Activated CD8-positive, alpha-beta T cell treated with anti-CD3 and anti-CD28 coated beads for 36 hours (primary cell): Measurements from ENCODE around the gene TLR4. TPM values are rescaled to one million over a fixed set of nuclear protein-coding genes. Genes with fewer than 3 reads are reported as not detected.

Source experiments
- ATAC-seq: fragments of 200-7000 bp; cut with Tn5 transposase; one replicate; pipeline ENCODE4 v1.10.0; 2021; ENCODE audit warnings: mild to moderate bottlenecking, moderate library complexity
- CTCF ChIA-PET: fragments of 350-600 bp; sonication (Branson Sonifier 250); formaldehyde crosslinking; loops from one replicate; lab custom pipeline; 2021; ENCODE audit warnings: antibody characterized with exemption; lab: Charles Lee
- POLR2A ChIA-PET: fragments of 350-600 bp; sonication (Branson Sonifier 250); formaldehyde crosslinking; loops from one replicate; lab custom pipeline; 2021; ENCODE audit warnings: antibody characterized with exemption; lab: Charles Lee
- DNase-seq: peaks from one replicate; pipeline ENCODE4 v3.0.0-alpha.2; 2020
- H3K27ac Mint-ChIP-seq: one replicate; pipeline ENCODE4 v1.8.0; 2021; ENCODE audit warnings: mild to moderate bottlenecking, mixed read lengths
- H3K27me3 Mint-ChIP-seq: one replicate; pipeline ENCODE4 v1.8.0; 2021; ENCODE audit warnings: mixed read lengths
- H3K36me3 Mint-ChIP-seq: one replicate; pipeline ENCODE4 v1.8.0; 2021; ENCODE audit warnings: low read depth, mixed read lengths
- H3K4me1 Mint-ChIP-seq: one replicate; pipeline ENCODE4 v1.8.0; 2021; ENCODE audit warnings: low read depth, mixed read lengths
- H3K4me3 Mint-ChIP-seq: one replicate; pipeline ENCODE4 v1.8.0; 2021; ENCODE audit warnings: mild to moderate bottlenecking, moderate library complexity, mixed read lengths
- H3K9me3 Mint-ChIP-seq: one replicate; pipeline ENCODE4 v1.8.0; 2021; ENCODE audit warnings: mixed read lengths
- CTCF ChIP-seq: fragments of 200-600 bp; IDR thresholded peaks from one replicate; pipeline ENCODE4 v1.8.0; 2022; ENCODE audit warnings: antibody characterized with exemption, mild to moderate bottlenecking
- intact Hi-C: fragments of 100-400 bp; cut with micrococcal nuclease; formaldehyde crosslinking; loops from one replicate; pipeline ENCODE4 v1.10.0; 2022
- total RNA-seq, 2 experiments: library from RNA; stranded (reverse); gene quantifications; one replicate each; pipeline ENCODE4 v1.2.3, GENCODE V29; 2021

Gene TLR4
- total RNA-seq, 2 experiments from 2014 or later, result not detected

DNA sequence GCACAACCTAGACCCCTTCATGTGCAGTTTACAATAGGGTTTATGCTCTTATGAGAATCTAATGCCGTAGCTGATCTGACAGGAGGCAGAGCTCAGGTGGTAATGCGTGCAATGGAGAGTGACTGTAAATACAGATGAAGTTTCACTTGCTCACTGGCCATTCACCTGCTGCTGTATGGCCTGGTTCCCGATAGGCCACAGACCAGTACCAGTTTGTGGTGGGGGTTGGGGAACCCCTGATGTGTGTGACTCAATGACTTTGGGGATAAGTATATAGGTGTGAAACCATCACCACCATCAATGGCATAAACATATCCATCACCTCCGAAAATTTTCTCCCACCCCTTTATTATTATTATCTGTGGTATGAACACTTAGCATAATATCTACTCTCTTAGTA is 42.1 kb downstream of the TLR4 start:
- peaks cover 26% of the 10 kb centered on the region for H3K27me3 Mint-ChIP-seq
- no peak overlapping the region for H3K4me3 Mint-ChIP-seq

GRCh38 chr9:117747386-117747970 is 43.3 kb downstream of the TLR4 start:
- peaks cover 25% of the 10 kb centered on the region for H3K27me3 Mint-ChIP-seq
- H3K27ac Mint-ChIP-seq, result no peak overlapping the region
- H3K9me3 Mint-ChIP-seq, result no peaks in the 10 kb centered on the region
- no peak for TF ChIP-seq CTCF
- ATAC-seq (no peak), DNase-seq (no peak)
- ChIA-PET POLR2A (no interaction called here), CTCF (no interaction called here)
- no peak overlapping the region for H3K4me3 Mint-ChIP-seq
- H3K4me1 Mint-ChIP-seq, result peaks cover 5% of the 10 kb centered on the region
- no peaks in the 10 kb centered on the region for H3K36me3 Mint-ChIP-seq
- intact Hi-C loops, result no loop called here

More for the DNA sequence above, 42.1 kb downstream of the TLR4 start:
- ATAC-seq (no peak), DNase-seq (no peak)
- ChIA-PET POLR2A (no interaction called here), CTCF (no interaction called here)
- intact Hi-C loops, result no loop called here
- no peak for TF ChIP-seq CTCF
- H3K4me1 Mint-ChIP-seq, result peaks cover 5% of the 10 kb centered on the region
- no peak overlapping the region for H3K27ac Mint-ChIP-seq
- H3K36me3 Mint-ChIP-seq, result no peaks in the 10 kb centered on the region
- H3K9me3 Mint-ChIP-seq, result no peaks in the 10 kb centered on the region

- H3K36me3 Mint-ChIP-seq, result no peaks in the 10 kb centered on the region
- DNase-seq (no peak), ATAC-seq (no peak)
- no peak for TF ChIP-seq CTCF
- intact Hi-C loops, result no loop called here
- no peak overlapping the region for H3K4me3 Mint-ChIP-seq
- H3K27me3 Mint-ChIP-seq, result peaks cover 19% of the 10 kb centered on the region
- H3K9me3 Mint-ChIP-seq, result no peaks in the 10 kb centered on the region
- CTCF ChIA-PET, result no interaction called here
- no peaks in the 10 kb centered on the region for H3K4me1 Mint-ChIP-seq
- no peak overlapping the region for H3K27ac Mint-ChIP-seq
- POLR2A ChIA-PET, result no interaction called here
Observed at GRCh38 chr9:117750401-117750800, 46.2 kb downstream of the TLR4 start.

DNA sequence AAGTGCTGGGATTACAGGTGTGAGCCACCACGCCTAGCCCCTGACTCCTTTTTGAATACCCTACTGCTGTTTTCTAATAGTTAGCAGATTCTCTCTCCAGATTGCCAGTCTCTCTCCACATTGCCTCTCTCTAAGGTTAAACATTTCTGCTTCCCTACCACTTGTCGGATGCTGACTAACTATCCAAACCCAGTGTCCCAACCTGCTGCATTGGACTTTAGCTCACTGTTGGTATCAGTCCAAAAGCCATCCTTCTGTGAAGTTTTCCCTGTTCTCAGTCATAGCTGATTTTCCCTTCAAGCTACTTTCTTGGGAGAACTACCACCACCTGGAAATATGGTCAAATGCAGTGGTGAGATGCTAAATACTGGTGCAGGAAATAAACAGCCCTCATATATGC is 48.7 kb downstream of the TLR4 start:
- H3K27me3 Mint-ChIP-seq, result peaks cover 9% of the 10 kb centered on the region
- no peak for TF ChIP-seq CTCF
- POLR2A ChIA-PET, result no interaction called here
- H3K27ac Mint-ChIP-seq, result no peak overlapping the region
- no peak overlapping the region for H3K4me3 Mint-ChIP-seq
- intact Hi-C loops, result no loop called here
- no peak for DNase-seq
- H3K4me1 Mint-ChIP-seq, result no peaks in the 10 kb centered on the region
- H3K9me3 Mint-ChIP-seq, result no peaks in the 10 kb centered on the region
- ATAC-seq, result no peak
- CTCF ChIA-PET, result no interaction called here
- H3K36me3 Mint-ChIP-seq, result no peaks in the 10 kb centered on the region

DNA sequence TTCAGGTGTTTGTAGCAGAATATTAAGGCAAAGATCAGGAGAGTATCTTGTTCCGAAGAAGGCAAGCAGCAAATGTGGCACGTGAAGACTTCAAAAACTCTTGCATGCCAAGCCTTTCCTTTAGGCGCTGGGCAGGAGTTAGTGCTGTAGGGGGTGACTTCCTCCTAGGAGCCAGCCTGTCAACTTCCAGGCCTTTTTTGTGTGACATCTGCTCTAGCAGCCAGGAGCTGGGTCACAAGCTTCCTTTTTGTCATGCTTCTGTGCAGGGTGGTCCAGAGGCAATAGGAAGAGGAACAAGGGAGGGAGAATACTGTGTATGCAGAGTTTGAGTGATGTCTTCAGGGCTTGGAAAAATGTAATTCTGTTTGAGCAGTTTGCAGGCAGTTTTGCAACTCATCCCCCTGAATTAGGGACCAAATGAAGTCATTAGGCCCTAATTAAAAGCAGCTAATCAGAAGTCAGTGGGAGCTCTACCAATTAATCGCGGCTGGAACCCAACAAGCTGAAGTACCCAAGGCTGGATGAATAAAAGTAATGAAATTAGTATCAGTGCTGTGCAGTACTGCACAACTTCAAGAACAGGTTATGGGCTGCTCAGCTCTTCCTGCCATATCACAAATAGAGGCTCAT is 53.5 kb downstream of the TLR4 start:
- Mint-ChIP-seq H3K27me3 (peaks cover 10% of the 10 kb centered on the region), H3K4me3 (no peak overlapping the region), H3K27ac (no peak overlapping the region), H3K9me3 (no peaks in the 10 kb centered on the region), H3K36me3 (no peaks in the 10 kb centered on the region), H3K4me1 (no peaks in the 10 kb centered on the region)
- ATAC-seq (no peak), DNase-seq (no peak)
- no peak for TF ChIP-seq CTCF
- ChIA-PET CTCF (no interaction called here), POLR2A (no interaction called here)
- intact Hi-C loops, result no loop called here
